LNCAP (cell line): ENCODE results near the gene SNX22.

ENCODE experiments used
- CTCF ChIP-seq: fragments of 450-650 bp; IDR thresholded peaks from 2 replicates; pipeline ENCODE4 v1.5.1; 2017; ENCODE audit warnings: mild to moderate bottlenecking

Gene SNX22

GRCh38 chr15:64138331-64138941 is 13.1 kb upstream of the SNX22 start:
- TF ChIP-seq CTCF = no peak

GRCh38 chr15:64141798-64142512 is 9.6 kb upstream of the SNX22 start:
- no peak for TF ChIP-seq CTCF

GRCh38 chr15:64143276-64143675 is 8.3 kb upstream of the SNX22 start:
- TF ChIP-seq CTCF = no peak

- no peak for TF ChIP-seq CTCF
Observed at GRCh38 chr15:64144192-64144564, 7.4 kb upstream of the SNX22 start.

- no peak for TF ChIP-seq CTCF
Observed at GRCh38 chr15:64144565-64145281, 6.8 kb upstream of the SNX22 start.

- no peak for TF ChIP-seq CTCF
Observed at GRCh38 chr15:64146041-64146440, 5.5 kb upstream of the SNX22 start.

GRCh38 chr15:64146520-64146884 is 5.0 kb upstream of the SNX22 start:
- TF ChIP-seq CTCF = no peak
